Hepatocyte (in vitro differentiated cells): ENCODE results near the gene NPIPB8. TPM values are rescaled to one million over a fixed set of nuclear protein-coding genes. Genes with fewer than 3 reads are reported as not detected.
"Not testable (repeated sequence)": the region's sequence is repeated elsewhere in the genome, so short reads cannot be mapped to it uniquely, and the experiment has no call there.

Experiments
- DNase-seq: peaks from one replicate; pipeline ENCODE4 v3.0.0-alpha.2; 2016; ENCODE audit warnings: low spot score
- H2AFZ ChIP-seq: fragments of 200-600 bp; sonication (generic); 2 replicates; pipeline ENCODE4 v1.6.0; 2016; ENCODE audit warnings: antibody characterized with exemption, mild to moderate bottlenecking
- H3K27ac ChIP-seq: fragments of 200-600 bp; sonication (generic); 2 replicates; pipeline ENCODE4 v1.5.1; 2016; ENCODE audit warnings: mild to moderate bottlenecking
- H3K27me3 ChIP-seq: fragments of 200-600 bp; sonication (generic); 2 replicates; pipeline ENCODE4 v1.6.1; 2016
- H3K36me3 ChIP-seq: fragments of 200-600 bp; sonication (generic); replicated peaks from 2 replicates; pipeline ENCODE4 v1.5.1; 2016; ENCODE audit warnings: low read depth; ENCODE audit not compliant: insufficient read depth
- H3K4me1 ChIP-seq: fragments of 200-600 bp; sonication (generic); 2 replicates; pipeline ENCODE4 v1.5.1; 2016; ENCODE audit warnings: mild to moderate bottlenecking, moderate library complexity; ENCODE audit not compliant: insufficient read depth
- H3K4me2 ChIP-seq: fragments of 200-600 bp; sonication (generic); 2 replicates; pipeline ENCODE4 v1.6.0; 2016
- H3K4me3 ChIP-seq: fragments of 200-600 bp; sonication (generic); 2 replicates; pipeline ENCODE4 v1.5.1; 2016; ENCODE audit warnings: mild to moderate bottlenecking
- H3K79me2 ChIP-seq: fragments of 200-600 bp; sonication (generic); 2 replicates; pipeline ENCODE4 v1.6.0; 2017; ENCODE audit warnings: mild to moderate bottlenecking
- H3K9me2 ChIP-seq: fragments of 200-600 bp; sonication (generic); replicated peaks from 2 replicates; pipeline ENCODE4 v1.6.0; 2017; ENCODE audit warnings: mild to moderate bottlenecking; ENCODE audit not compliant: insufficient read depth
- H3K9me3 ChIP-seq: fragments of 200-600 bp; sonication (generic); 2 replicates; pipeline ENCODE4 v1.5.1; 2016; ENCODE audit warnings: low read depth, mild to moderate bottlenecking
- H4K20me1 ChIP-seq: fragments of 200-600 bp; sonication (generic); 2 replicates; pipeline ENCODE4 v1.6.0; 2016; ENCODE audit warnings: mild to moderate bottlenecking; ENCODE audit not compliant: insufficient read depth, poor library complexity, severe bottlenecking
- EZH2 ChIP-seq: fragments of 200-600 bp; sonication (generic); IDR thresholded peaks from 2 replicates; pipeline ENCODE4 v1.6.1; 2016; ENCODE audit warnings: antibody characterized with exemption, mild to moderate bottlenecking, borderline replicate concordance
- EZH2phosphoT487 ChIP-seq: fragments of 200-600 bp; sonication (generic); IDR thresholded peaks from one replicate; pipeline ENCODE4 v1.6.1; 2018; ENCODE audit warnings: antibody characterized with exemption, mild to moderate bottlenecking, low read depth, moderate library complexity; ENCODE audit not compliant: unreplicated experiment, severe bottlenecking
- WGBS: methylation state at CpG from one replicate; pipeline ENCODE4 v1.1.6; 2016; ENCODE audit warnings: low lambda C conversion rate; ENCODE audit errors: missing lambda C conversion rate; 5-methylcytosine and 5-hydroxymethylcytosine counted together
- polyA plus RNA-seq: library from polyadenylated mRNA; unstranded; fragments of >200 nt; fragmentation: Nextera tagmentation; extraction: Ambion mirVana; gene quantifications from 2 replicates; pipeline ENCODE4 v1.2.1, GENCODE V29; 2016
- total RNA-seq: library from RNA; depleted of rRNA; stranded (reverse); fragments of >200 nt; gene quantifications from 2 replicates; pipeline ENCODE4 v1.2.3, GENCODE V29; 2014
- TF ChIP-seq, protein P1 (sequence below): fragments of 200-600 bp; sonication (generic); IDR thresholded peaks from 2 replicates; pipeline ENCODE4 v1.5.1; 2016; ENCODE audit warnings: antibody characterized with exemption, mild to moderate bottlenecking; ENCODE audit not compliant: poor library complexity

Gene NPIPB8
- total and polyA plus RNA-seq, 2 experiments from 2014 or later: 0.47 TPM; not detected in 1

DNA sequence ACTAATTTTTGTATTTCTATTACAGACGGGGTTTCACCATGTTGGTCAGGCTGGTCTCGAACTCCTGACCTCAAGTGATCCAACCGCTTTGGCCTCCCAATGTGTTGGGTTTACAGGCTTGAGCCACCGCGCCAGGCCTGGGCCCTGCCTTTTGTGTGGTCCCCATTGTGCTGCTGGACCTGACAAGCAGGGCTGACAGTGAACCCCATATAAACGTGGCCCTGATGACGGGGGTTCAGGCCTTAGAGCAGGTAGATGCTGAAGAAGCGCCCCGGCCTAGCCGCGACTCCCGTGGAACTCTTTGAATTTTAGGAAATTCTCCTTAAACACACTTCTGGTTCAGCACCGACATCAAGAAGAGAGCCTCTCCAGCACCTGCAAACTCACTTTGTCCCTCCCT lies 36.3 kb upstream of the NPIPB8 start:
- H3K36me3 ChIP-seq, DNase-seq, H3K27ac ChIP-seq, H3K4me3 ChIP-seq, H3K9me3 ChIP-seq, H2AFZ ChIP-seq, H4K20me1 ChIP-seq, H3K79me2 ChIP-seq, H3K27me3 ChIP-seq, H3K9me2 ChIP-seq, H3K4me2 ChIP-seq, H3K4me1 ChIP-seq: not testable (repeated sequence)
- whole genome bisulfite sequencing: 92% methylated on average over 13 of the region's 13 CpGs

DNA sequence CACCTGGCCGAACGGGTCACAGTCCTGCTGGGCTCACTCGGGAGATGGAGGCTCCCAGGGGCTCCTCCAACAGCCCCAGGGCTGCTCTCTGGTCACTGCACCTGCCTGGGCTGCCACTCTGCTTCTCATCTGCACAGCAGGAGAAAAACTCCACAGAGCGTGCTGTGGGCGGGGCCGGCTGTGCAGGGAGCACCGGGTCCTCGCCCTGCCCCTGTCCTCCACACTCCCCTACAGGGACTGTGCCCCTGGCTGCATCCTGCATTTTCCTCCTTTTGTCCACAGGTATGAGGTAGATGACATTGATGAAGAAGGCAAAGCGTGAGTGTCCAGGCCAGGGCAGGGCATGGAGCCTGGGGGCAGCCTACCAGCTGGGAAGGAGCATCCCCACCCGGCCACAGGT lies 35.8 kb upstream of the NPIPB8 start:
- not testable (repeated sequence) for H3K9me2 ChIP-seq, H3K27ac ChIP-seq, H3K27me3 ChIP-seq, DNase-seq, H3K36me3 ChIP-seq, H3K4me1 ChIP-seq, H2AFZ ChIP-seq, H3K4me2 ChIP-seq, H4K20me1 ChIP-seq, H3K79me2 ChIP-seq, H3K4me3 ChIP-seq, H3K9me3 ChIP-seq
- 90% methylated on average over 5 of the region's 10 CpGs for WGBS

DNA sequence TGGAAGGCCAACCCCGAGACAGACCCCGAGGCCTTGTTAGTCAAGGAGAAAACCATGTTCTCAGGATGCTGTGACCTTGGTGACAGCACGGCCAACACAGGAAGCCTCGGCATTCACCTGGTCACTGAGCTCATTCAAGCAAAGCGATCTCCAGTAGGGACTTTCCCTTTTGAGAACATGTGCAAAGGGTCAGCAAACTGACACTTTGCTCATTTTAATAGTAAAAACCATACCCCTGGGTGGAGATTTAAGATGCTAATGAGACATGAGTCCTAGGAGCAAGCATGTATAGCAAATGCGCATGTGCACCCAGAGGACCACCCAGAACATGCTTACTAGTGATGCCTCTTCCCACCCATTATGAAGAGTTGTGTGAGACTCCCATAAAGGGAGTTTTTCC lies 35.3 kb upstream of the NPIPB8 start:
- H3K4me3 ChIP-seq: no peak overlapping the region
- H3K9me2 ChIP-seq: no peaks in the 10 kb centered on the region
- no peaks in the 10 kb centered on the region for H3K4me1 ChIP-seq
- H3K79me2 ChIP-seq: no peaks in the 10 kb centered on the region
- 71% methylated on average over 6 of the region's 6 CpGs for WGBS
- TF ChIP-seq EZH2: no peak
- no peak overlapping the region for H3K4me2 ChIP-seq
- no peaks in the 10 kb centered on the region for H3K9me3 ChIP-seq
- DNase-seq: no peak
- no peak overlapping the region for H2AFZ ChIP-seq
- no peaks in the 10 kb centered on the region for H3K36me3 ChIP-seq
- no peak overlapping the region for H3K27ac ChIP-seq
- no peaks in the 10 kb centered on the region for H4K20me1 ChIP-seq
- no peaks in the 10 kb centered on the region for H3K27me3 ChIP-seq

DNA sequence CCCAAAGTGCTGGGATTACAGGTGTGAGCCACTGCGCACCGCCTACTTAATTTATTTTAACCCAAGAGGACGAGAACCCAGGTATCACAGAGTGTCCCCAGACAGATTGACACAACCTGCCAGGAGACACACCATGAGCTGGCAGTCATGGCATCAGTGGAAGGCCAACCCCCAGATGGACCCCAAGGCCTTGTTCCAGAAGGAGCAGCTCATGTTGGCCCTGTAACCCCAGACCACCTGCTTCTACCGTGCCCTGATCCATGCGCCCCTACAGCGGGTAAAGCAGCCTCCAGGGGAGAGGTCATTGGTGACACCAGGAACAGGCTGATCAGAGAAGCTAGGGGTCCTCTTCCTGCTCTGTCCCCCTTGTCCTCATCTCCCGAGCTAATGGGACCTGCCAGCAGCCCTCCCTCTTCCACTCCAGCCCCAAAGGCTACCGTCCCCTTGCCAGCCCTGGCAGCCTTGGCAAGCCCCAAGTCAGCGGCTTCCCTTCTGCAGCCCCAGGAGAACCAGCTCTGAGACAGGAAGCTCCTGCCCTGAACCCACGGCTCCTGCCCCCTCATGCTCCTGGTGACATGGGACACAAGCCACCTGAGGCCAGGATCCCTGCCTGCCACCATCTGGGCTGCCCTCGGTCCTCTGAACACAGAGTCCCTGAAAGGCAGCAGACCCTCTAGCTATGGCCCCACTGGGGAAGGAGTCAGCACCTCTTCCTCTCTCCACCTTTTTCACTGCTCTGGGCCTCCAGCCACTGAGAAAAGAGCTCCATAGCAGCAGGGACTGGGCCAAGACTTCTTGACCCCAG lies 34.3 kb upstream of the NPIPB8 start:
- Histone ChIP-seq H3K4me2 (no peak overlapping the region), H3K9me2 (no peaks in the 10 kb centered on the region), H3K9me3 (no peaks in the 10 kb centered on the region), H3K27me3 (no peaks in the 10 kb centered on the region), H3K36me3 (no peaks in the 10 kb centered on the region), H3K79me2 (no peaks in the 10 kb centered on the region), H4K20me1 (no peaks in the 10 kb centered on the region), H3K4me1 (no peaks in the 10 kb centered on the region), H2AFZ (no peak overlapping the region), H3K27ac (no peak overlapping the region), H3K4me3 (no peak overlapping the region)
- WGBS: 91% methylated on average over 11 of the region's 11 CpGs
- no peak for DNase-seq
- TF ChIP-seq, protein P1, sequence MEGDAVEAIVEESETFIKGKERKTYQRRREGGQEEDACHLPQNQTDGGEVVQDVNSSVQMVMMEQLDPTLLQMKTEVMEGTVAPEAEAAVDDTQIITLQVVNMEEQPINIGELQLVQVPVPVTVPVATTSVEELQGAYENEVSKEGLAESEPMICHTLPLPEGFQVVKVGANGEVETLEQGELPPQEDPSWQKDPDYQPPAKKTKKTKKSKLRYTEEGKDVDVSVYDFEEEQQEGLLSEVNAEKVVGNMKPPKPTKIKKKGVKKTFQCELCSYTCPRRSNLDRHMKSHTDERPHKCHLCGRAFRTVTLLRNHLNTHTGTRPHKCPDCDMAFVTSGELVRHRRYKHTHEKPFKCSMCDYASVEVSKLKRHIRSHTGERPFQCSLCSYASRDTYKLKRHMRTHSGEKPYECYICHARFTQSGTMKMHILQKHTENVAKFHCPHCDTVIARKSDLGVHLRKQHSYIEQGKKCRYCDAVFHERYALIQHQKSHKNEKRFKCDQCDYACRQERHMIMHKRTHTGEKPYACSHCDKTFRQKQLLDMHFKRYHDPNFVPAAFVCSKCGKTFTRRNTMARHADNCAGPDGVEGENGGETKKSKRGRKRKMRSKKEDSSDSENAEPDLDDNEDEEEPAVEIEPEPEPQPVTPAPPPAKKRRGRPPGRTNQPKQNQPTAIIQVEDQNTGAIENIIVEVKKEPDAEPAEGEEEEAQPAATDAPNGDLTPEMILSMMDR: no peak
- TF ChIP-seq EZH2 (no peak), EZH2phosphoT487 (no peak)

GRCh38 chr16:28604186-28604565 lies 33.7 kb upstream of the NPIPB8 start:
- 79% methylated on average over 8 of the region's 8 CpGs for WGBS
- Histone ChIP-seq H2AFZ (no peak overlapping the region), H3K9me3 (no peaks in the 10 kb centered on the region), H3K27me3 (no peaks in the 10 kb centered on the region), H3K79me2 (no peaks in the 10 kb centered on the region), H3K4me3 (no peak overlapping the region), H3K4me2 (no peak overlapping the region), H3K36me3 (no peaks in the 10 kb centered on the region), H3K4me1 (no peaks in the 10 kb centered on the region), H4K20me1 (no peaks in the 10 kb centered on the region), H3K9me2 (no peaks in the 10 kb centered on the region), H3K27ac (no peak overlapping the region)
- DNase-seq: no peak
- TF ChIP-seq, protein P1: no peak
- TF ChIP-seq EZH2phosphoT487: no peak
- TF ChIP-seq EZH2: no peak
